ENCODE results near the gene ITPK1.
A peak's percentile ranks its signal among the peaks of the same experiment; 100 is the strongest.

ITPK1 gene

GRCh38 chr14:92952481-92953298, 163.0 kb downstream of the ITPK1 start:
- no peak for DNase-seq (ENCODE audit: low read depth, low spot score)

GRCh38 chr14:92951912-92952471, 163.7 kb downstream of the ITPK1 start:
- peak; percentile 15 for DNase-seq (ENCODE audit: low read depth, low spot score)

- no peak for DNase-seq (ENCODE audit: low read depth, low spot score)
These were observed 164.5 kb downstream of the ITPK1 start for GRCh38 chr14:92951261-92951660.

GRCh38 chr14:92950773-92951172, 165.0 kb downstream of the ITPK1 start:
- no peak for DNase-seq (ENCODE audit: low read depth, low spot score)

GRCh38 chr14:92950193-92950540, 165.6 kb downstream of the ITPK1 start:
- DNase-seq (ENCODE audit: low read depth, low spot score): no peak

- DNase-seq (ENCODE audit: low read depth, low spot score): no peak
These were observed 166.1 kb downstream of the ITPK1 start for GRCh38 chr14:92949496-92950192.

GRCh38 chr14:92948647-92949046, 167.1 kb downstream of the ITPK1 start:
- DNase-seq (ENCODE audit: low read depth, low spot score): no peak

- DNase-seq (ENCODE audit: low read depth, low spot score): no peak
These were observed 168.7 kb downstream of the ITPK1 start for GRCh38 chr14:92946847-92947545.

GRCh38 chr14:92945959-92946846, 169.5 kb downstream of the ITPK1 start:
- no peak for DNase-seq (ENCODE audit: low read depth, low spot score)

- no peak for DNase-seq (ENCODE audit: low read depth, low spot score)
These were observed 170.2 kb downstream of the ITPK1 start for GRCh38 chr14:92945544-92945943.

- DNase-seq (ENCODE audit: low read depth, low spot score): no peak
These were observed 170.7 kb downstream of the ITPK1 start for GRCh38 chr14:92944976-92945375.

GRCh38 chr14:92943855-92944570, 171.7 kb downstream of the ITPK1 start:
- DNase-seq (ENCODE audit: low read depth, low spot score): no peak

- no peak for DNase-seq (ENCODE audit: low read depth, low spot score)
These were observed 172.6 kb downstream of the ITPK1 start for GRCh38 chr14:92942976-92943710.

- no peak for DNase-seq (ENCODE audit: low read depth, low spot score)
These were observed 173.1 kb downstream of the ITPK1 start for GRCh38 chr14:92942576-92942975.

- DNase-seq (ENCODE audit: low read depth, low spot score): no peak
These were observed 173.6 kb downstream of the ITPK1 start for GRCh38 chr14:92942136-92942535.

- DNase-seq (ENCODE audit: low read depth, low spot score): no peak
These were observed 174.2 kb downstream of the ITPK1 start for GRCh38 chr14:92941531-92941930.

GRCh38 chr14:92940543-92940942, 175.2 kb downstream of the ITPK1 start:
- no peak for DNase-seq (ENCODE audit: low read depth, low spot score)

GRCh38 chr14:92939699-92940098, 176.0 kb downstream of the ITPK1 start:
- DNase-seq (ENCODE audit: low read depth, low spot score): no peak

GRCh38 chr14:92938890-92939671, 176.6 kb downstream of the ITPK1 start:
- DNase-seq (ENCODE audit: low read depth, low spot score): no peak
